NCI-H524 treated with DMSO at 0.1 percent for 48 hours (cell line): Measurements from ENCODE around the gene HERC2.

Experiments used
- DNase-seq: peaks from one replicate; lab custom pipeline; 2025; lab: John Stamatoyannopoulos, UW

HERC2 gene

GRCh38 chr15:28112962-28113361 is 209.0 kb downstream of the HERC2 start:
- DNase-seq, result no peak

GRCh38 chr15:28112101-28112760 is 209.7 kb downstream of the HERC2 start:
- no peak for DNase-seq

DNA sequence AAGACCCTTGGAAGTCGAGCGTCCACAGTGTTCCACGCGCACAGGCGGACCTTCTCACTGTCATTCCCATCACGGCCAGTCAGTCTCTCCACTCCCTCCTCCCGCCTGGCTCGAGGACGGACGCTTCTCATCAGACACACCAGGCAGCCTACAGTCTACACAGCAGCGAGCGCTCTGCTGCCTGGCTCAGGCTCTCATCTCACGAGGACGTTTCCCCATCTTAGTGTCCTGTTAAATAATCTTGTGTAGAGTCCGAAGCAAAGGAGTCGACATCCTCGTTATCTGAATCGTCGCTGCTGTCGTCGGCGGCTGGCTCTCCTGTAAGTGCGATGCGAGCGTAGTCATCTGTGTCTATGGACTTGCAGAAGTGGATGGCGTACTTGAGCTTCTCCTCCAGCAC is 210.4 kb downstream of the HERC2 start:
- DNase-seq, result no peak

DNA sequence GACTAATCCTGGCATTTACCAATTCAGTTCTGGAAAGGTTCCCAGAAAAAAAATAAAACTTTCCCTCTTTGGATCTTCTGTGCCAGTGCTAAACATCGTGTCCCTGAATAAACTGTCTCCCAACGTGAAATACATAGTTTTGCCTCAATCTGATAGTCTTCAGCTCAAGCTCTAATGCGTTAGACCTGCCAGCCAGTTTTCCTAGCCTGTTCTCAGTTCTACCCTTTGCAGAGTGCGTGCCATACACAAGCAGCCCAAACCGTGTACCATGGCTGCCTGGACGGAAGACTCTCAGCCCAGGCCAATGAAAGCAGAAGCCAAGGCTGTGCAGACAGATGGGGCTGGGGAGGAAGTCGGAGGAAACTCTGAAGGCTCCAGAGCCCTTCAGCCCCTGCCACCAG is 211.5 kb downstream of the HERC2 start:
- DNase-seq, result peak; percentile 45

- no peak for DNase-seq
Measured at GRCh38 chr15:28109626-28110455, 212.1 kb downstream of the HERC2 start.

DNA sequence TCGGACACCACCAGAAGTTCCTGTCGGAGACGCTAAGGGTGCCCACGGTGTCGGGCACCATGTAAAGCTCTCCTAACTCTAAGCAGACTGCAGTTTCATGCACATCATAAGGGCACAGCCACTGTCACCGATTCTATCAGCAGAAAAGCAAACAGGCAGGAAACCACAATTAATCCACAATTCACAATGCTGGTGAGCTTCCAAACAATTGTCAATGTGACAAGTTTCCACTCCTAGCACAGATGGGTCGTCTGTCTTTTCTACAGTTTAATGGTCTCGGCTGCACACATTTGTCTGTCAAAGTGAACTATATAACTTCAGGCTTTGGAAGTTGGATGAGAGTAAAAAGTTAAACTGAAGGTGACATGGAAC is 214.1 kb downstream of the HERC2 start:
- DNase-seq, result no peak

DNA sequence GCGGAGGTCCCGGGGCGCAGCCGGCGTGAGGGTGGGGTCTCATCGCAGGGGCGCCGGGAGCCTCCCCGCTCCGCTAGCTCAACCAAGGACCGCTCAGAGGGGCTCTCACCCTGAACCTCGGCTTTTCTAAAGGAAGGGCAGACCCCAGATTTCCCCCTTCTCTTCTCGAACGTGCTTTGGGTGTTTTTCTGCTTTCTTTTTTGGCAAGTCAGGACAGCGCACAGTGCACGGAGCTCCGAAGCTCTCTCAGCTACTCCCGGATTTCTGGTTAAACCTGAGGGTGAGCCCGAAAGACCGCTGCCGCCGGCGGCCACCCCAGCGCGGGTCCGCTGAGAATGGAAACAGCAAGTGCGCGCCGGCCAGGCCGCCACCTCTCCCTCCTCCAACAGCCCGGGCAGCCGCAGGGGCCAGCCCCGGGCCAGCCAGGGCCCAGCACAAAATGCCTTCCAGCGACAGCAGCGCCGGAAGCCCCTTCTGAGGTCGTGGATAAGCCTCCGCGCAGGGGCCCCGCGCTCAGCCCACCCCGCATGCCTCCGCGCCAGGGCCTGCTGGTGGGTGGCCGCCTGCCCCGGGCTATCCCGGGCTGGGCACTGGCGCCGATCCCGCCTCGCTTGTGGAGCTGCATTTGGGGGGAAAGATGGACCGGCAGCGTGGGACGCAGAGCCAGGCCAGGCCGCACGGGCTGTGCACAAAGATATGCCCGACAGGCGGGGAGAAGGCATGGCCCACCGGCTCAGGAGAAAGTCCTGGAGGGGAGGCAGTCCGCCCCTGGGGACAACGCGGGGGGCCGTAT is 214.7 kb downstream of the HERC2 start:
- DNase-seq, result no peak

- no peak for DNase-seq
Measured at GRCh38 chr15:28106294-28107110, 215.5 kb downstream of the HERC2 start.

GRCh38 chr15:28105793-28106192 is 216.2 kb downstream of the HERC2 start:
- no peak for DNase-seq

- DNase-seq, result no peak
Measured at GRCh38 chr15:28105224-28105791, 216.7 kb downstream of the HERC2 start.

DNA sequence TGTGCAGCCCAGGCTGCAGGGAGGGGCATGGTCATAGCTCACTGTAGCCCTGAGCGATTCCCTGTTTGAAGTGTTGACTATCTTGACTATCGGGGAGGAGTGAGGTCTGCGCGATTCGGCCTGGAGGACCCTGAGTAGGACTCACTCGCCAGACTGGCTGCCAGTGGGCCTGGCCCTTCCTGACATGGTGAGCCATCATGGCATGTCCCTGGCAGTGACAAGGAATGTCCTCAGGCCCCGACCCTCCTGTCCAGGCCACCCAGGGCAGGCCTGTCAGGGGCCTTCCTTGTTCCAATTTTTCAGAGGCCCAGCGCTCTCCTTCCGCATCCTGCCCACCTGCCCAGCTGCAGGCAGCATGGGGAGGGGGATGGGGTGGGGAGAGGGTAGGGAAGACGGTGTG is 217.7 kb downstream of the HERC2 start:
- no peak for DNase-seq

DNA sequence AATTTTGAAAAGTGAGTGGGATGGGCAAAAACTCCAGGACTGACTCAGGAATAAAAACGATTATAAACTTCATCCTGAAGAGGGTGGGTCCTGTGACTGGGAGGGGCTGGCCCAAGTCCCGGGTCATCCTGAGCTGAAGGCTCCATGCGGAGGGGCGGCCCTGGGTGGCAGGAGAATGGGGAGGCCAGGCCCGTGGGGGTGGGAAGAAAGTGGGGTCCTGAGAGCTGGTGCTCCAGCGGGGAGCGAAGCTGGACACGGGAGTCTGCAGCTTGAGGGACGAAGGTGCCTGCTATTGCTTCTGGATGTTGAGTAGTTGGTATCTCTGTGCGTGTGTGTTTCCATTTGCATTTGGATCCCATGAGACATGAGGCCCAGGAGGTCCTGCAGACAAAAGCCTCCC is 218.1 kb downstream of the HERC2 start:
- no peak for DNase-seq

GRCh38 chr15:28101983-28102441 is 220.0 kb downstream of the HERC2 start:
- no peak for DNase-seq

DNA sequence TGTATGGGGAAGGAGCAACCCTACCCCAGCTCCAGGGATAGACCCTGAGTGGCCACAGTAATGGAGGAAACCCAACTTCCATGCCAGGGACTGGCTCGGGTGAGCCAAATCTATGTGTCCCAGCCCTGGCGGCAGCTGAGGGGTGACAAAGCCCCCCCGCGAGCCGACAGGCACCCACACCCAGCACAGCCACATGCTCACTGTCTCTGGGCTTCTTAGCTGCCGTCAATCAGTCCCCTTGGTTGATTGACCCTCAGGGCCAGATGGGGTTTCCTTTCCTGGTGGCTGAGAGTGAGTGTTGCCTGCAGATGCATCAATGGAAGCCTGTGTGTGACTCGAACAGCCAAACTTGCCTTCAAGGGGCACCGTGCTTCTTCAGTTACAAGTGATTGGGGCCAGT is 220.8 kb downstream of the HERC2 start:
- no peak for DNase-seq

DNA sequence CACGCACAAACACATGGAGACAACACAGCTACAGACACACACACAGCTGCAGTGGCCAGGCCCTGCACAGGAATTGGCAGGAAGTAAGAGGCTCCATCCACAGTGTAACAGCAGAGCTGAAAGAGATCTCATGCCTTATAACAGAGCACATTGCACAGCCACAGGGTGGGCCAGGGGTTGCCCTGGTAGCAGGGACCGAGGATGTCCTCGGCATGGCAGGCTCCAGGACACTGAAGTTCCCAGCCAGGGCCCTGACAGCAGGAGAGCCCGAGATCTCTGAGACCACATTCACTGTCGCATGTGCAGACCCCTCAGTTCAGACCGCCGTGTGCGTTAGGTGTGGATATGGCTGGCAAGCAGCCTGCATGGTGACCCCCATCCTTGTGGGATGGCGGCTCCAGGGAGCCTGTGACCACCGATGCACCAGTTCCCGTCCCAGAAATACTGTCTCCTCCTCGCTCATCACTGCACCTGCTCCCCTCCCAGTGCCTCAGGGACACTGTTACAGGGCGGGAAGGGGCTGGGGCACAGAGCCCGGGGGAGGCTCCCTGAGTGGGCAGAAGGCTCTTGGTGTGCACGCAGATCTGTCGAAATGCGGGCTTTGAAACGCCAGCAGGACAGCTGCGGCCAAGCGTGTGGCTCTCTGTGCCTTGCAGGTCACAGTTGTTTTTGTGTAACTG is 221.3 kb downstream of the HERC2 start:
- no peak for DNase-seq

- no peak for DNase-seq
Measured at GRCh38 chr15:28099555-28100140, 222.3 kb downstream of the HERC2 start.

DNA sequence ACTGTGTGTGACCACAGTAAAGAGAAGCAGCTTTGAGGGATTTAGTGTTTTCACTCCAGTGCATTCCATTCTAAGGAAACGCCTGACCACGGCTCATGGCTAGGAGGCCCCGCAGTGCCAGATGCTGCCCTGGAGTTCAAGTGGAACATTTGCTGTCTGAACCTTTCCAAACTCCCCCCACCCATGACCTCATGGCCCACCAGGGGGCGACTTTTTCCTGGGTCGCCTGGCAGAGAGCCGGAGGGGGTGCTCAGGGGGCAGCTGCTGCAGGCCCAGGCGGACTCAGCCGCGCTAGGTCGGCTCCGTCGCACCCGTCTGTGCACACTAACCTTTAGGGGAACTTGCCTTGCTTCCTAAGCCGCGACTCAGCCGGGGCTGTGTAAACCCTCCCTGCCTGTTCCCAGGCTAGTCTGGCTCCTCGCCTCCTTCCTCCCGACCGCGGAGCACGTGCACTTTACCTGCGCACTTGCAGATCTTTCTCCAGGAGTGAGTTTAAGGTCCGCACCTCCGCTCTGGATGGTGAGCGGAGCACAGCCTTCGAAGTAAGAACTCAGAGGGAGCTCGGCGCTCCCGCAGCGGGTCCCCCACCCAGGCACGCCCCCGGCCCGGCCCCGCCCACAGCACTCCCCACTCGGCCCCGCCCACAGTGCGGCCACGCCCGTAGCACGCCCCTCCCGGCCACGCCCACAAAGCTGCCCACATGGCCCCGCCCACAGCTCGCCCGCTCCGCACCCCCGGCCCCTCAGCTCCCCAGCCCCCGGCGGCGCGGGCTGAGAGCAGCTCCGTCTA is 223.0 kb downstream of the HERC2 start, which contains the start of gene OCA2:
Gene OCA2, minus strand, starts transcription at position 550 of the 789 bp plus-strand sequence. CDS start 17,441 bp downstream, outside the sequence.
- peak; percentile 56 for DNase-seq

- DNase-seq, result no peak
Measured at GRCh38 chr15:28098360-28098765, 223.6 kb downstream of the HERC2 start.

DNA sequence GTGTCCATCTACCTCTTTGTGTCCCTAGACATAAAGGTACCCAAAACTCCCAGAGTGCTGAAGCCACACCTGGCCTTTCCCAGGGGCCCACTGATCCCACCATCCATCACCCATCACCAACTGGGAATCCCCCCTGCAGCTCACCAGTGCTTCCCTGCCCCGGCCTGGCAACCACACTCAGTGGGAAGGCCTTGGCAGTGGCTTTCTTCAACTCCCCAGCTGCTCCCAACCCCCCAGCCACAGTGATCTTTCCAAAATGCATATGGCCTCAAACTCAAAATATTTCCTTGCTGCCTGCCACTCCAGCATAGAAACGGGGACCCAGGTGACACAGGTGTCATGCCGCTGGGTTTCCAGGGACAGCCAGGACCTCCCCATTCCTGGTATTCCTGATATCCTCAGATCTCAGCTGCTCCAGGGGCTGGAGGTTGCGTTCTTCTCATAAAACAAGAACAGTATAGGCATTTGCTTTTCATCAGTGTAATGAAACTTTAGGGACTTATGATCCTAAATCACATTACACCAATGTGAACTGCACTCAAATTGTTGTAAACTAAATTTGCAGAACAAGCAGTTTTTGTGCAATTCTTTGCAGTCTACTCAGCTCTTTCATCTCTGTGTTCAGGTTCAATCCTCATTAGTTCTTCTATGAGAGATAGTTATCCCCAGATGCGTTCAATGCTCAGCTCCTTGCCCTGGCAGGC is 224.2 kb downstream of the HERC2 start:
- no peak for DNase-seq
